Ishikawa (cell line): ENCODE data around the gene STEEP1.

Experiments
- CEBPB ChIP-seq: IDR thresholded peaks from 2 replicates; pipeline ENCODE4 v1.6.1; 2012
- EGR1 ChIP-seq: IDR thresholded peaks from 2 replicates; pipeline ENCODE4 v1.6.1; 2012
- EP300 ChIP-seq: IDR thresholded peaks from 2 replicates; pipeline ENCODE4 v1.6.1; 2012; ENCODE audit warnings: borderline replicate concordance
- MAX ChIP-seq: IDR thresholded peaks from 2 replicates; pipeline ENCODE4 v1.6.1; 2012
- NFIC ChIP-seq: IDR thresholded peaks from 2 replicates; pipeline ENCODE4 v1.6.1; 2012
- RAD21 ChIP-seq: IDR thresholded peaks from 2 replicates; pipeline ENCODE4 v1.6.1; 2012; ENCODE audit warnings: low read depth
- REST ChIP-seq: IDR thresholded peaks from 2 replicates; pipeline ENCODE4 v1.6.1; 2012; ENCODE audit warnings: low read depth, mild to moderate bottlenecking
- TAF1 ChIP-seq: IDR thresholded peaks from 2 replicates; pipeline ENCODE4 v1.6.1; 2012; ENCODE audit warnings: low read depth, mild to moderate bottlenecking
- TCF12 ChIP-seq: IDR thresholded peaks from 2 replicates; pipeline ENCODE4 v1.6.1; 2012; ENCODE audit warnings: low read depth
- TEAD4 ChIP-seq: IDR thresholded peaks from 2 replicates; pipeline ENCODE4 v1.6.1; 2012
- YY1 ChIP-seq: IDR thresholded peaks from 2 replicates; pipeline ENCODE4 v1.6.1; 2012; ENCODE audit warnings: low read depth

DNA sequence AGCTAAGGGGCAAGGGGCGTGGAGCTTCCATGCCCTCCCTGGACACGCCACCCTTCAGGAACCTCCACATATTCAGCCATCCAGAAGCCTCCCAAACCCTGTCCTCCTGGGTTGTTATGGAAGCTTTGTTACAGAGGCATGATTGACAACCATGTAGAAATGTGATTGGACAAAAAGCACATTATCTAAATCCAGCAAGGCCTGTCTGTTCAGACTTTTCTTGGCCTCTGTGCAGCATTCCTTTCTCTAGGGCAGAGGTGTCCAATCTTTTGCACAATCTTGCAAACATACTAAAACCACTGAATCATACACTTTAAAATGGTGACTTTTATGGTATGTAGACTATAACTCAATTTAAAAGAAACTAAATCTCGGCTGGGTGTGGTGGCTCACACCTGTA lies 12.7 kb downstream of the STEEP1 start:
- TF ChIP-seq MAX (no peak), YY1 (no peak), CEBPB (no peak), TAF1 (no peak), TEAD4 (no peak), RAD21 (no peak), NFIC (no peak), EP300 (no peak), REST (no peak), TCF12 (no peak), EGR1 (no peak)
